Thyroid gland (tissue), 4 donors: Measurements from ENCODE around the gene UGT1A7.

ENCODE experiments used
- CTCF ChIP-seq, 6 experiments: fragments of 200-600 bp in 3 of 6; fragments of 450-650 bp in 3 of 6; sonication (generic) in 3 of 6; IDR thresholded peaks; one replicate each; pipeline ENCODE4 v1.5.1; 2016 to 2019; ENCODE audit warnings: antibody characterized with exemption in 6 of 6, mild to moderate bottlenecking in 2 of 6, inconsistent platforms in 1 of 6, moderate library complexity in 1 of 6
- POLR2A ChIP-seq, 2 donors: fragments of 450-650 bp; IDR thresholded peaks; one replicate each; pipeline ENCODE4 v1.6.1; 2017; ENCODE audit warnings: antibody characterized with exemption in 2 of 2, mild to moderate bottlenecking in 2 of 2, moderate library complexity in 1 of 2

GRCh38 chr2:233764761-233765160 lies 83.1 kb downstream of the UGT1A7 start:
- no peak for TF ChIP-seq POLR2A (IDR thresholded peaks at IDR 0.05)
- TF ChIP-seq CTCF (IDR thresholded peaks at IDR 0.05) = no peak
